Endothelial cell of umbilical vein (primary cell): ENCODE data around the gene AKAP11. TPM values are rescaled to one million over a fixed set of nuclear protein-coding genes. Genes with fewer than 3 reads are reported as not detected.

ENCODE experiments used
- BruUV-seq: library from RNA; stranded (reverse); fragments of 400-500 nt; replicated peaks from 2 replicates; lab custom pipeline; 2021; lab: Mats Ljungman, UMichigan
- CTCF ChIA-PET: fragments of 300-600, 350-600 bp; sonication (Branson Sonifier 250); formaldehyde crosslinking; loops from one replicate; lab custom pipeline; 2021; ENCODE audit warnings: antibody characterized with exemption, inconsistent platforms; lab: Charles Lee
- POLR2A ChIA-PET: fragments of 300-600, 350-600 bp; sonication (Branson Sonifier 250); formaldehyde crosslinking; loops from one replicate; lab custom pipeline; 2021; ENCODE audit warnings: antibody characterized with exemption, inconsistent platforms; lab: Charles Lee
- DNase-seq: peaks from one replicate; pipeline ENCODE4 v3.0.0-alpha.2; 2011; ENCODE audit warnings: low read depth, low spot score
- FAIRE-seq: peaks from 2 replicates; lab custom pipeline; 2011; peaks lifted over from hg19 to GRCh38; lab: Jason Lieb, UNC
- H2AFZ ChIP-seq: 2 replicates; pipeline ENCODE4 v1.6.0; 2012; ENCODE audit warnings: low read depth, low read length, control low read depth, inconsistent platforms
- H3K27ac ChIP-seq: 2 replicates; pipeline ENCODE4 v1.5.1; 2011; ENCODE audit warnings: low read depth, mild to moderate bottlenecking, control low read depth, low read length, moderate library complexity; ENCODE audit not compliant: insufficient read depth
- H3K27me3 ChIP-seq, 2 experiments: 2 replicates each; pipeline versions ENCODE4 v1.6.0 to v1.6.1; 2011; ENCODE audit warnings: low read length in 2 of 2, mixed read lengths in 1 of 2; ENCODE audit not compliant: control insufficient read depth in 2 of 2, insufficient read depth in 2 of 2
- H3K36me3 ChIP-seq, 2 experiments: 2 replicates in 1 of 2; 3 replicates in 1 of 2; pipeline ENCODE4 v1.5.1; 2011; ENCODE audit warnings: low read length in 2 of 2, mild to moderate bottlenecking in 1 of 2, moderate library complexity in 1 of 2; ENCODE audit not compliant: control insufficient read depth in 2 of 2, insufficient read depth in 2 of 2; ENCODE audit errors: extremely low read depth in 1 of 2
- H3K4me1 ChIP-seq: 3 replicates; pipeline ENCODE4 v1.5.1; 2011; ENCODE audit warnings: mild to moderate bottlenecking, low read length; ENCODE audit not compliant: control insufficient read depth, insufficient read depth; ENCODE audit errors: extremely low read depth
- H3K4me2 ChIP-seq: 2 replicates; pipeline ENCODE4 v1.6.1; 2011; ENCODE audit warnings: low read length, control low read depth, mixed read lengths; ENCODE audit not compliant: insufficient read depth
- H3K4me3 ChIP-seq, 3 experiments: fragments of 200-600 bp in 1 of 3; sonication (generic), shearing (Covaris generic) in 1 of 3; replicated peaks in 1 of 3; 2 replicates each; pipeline ENCODE4 v1.5.1; 2011 to 2016; ENCODE audit warnings: control low read depth in 3 of 3, low read length in 3 of 3, mild to moderate bottlenecking in 2 of 3, inconsistent platforms in 1 of 3, low read depth in 1 of 3, moderate library complexity in 1 of 3; ENCODE audit not compliant: insufficient read depth in 1 of 3
- H3K79me2 ChIP-seq: 2 replicates; pipeline ENCODE4 v1.6.0; 2012; ENCODE audit warnings: low read length, inconsistent platforms; ENCODE audit not compliant: control insufficient read depth, insufficient read depth
- H3K9ac ChIP-seq: replicated peaks from 2 replicates; pipeline ENCODE3; 2011; ENCODE audit warnings: low read length, control low read depth; ENCODE audit not compliant: insufficient read depth; ENCODE audit errors: extremely low read depth
- H3K9me1 ChIP-seq: replicated peaks from 3 replicates; pipeline ENCODE4 v1.6.0; 2011; ENCODE audit warnings: mild to moderate bottlenecking, low read length; ENCODE audit not compliant: control insufficient read depth, insufficient read depth; ENCODE audit errors: extremely low read depth
- H3K9me3 ChIP-seq: replicated peaks from 2 replicates; pipeline ENCODE4 v1.5.1; 2012; ENCODE audit warnings: low read length, inconsistent platforms; ENCODE audit not compliant: control insufficient read depth, insufficient read depth
- H4K20me1 ChIP-seq: replicated peaks from 2 replicates; pipeline ENCODE3; 2011; ENCODE audit warnings: mild to moderate bottlenecking, low read length; ENCODE audit not compliant: control insufficient read depth, insufficient read depth; ENCODE audit errors: extremely low read depth
- CTCF ChIP-seq, 2 donors: IDR thresholded peaks; 1 replicate in 1 of 2; 2 replicates in 1 of 2; pipeline ENCODE4 v1.5.1; 2011; ENCODE audit warnings: low read length in 2 of 2, mild to moderate bottlenecking in 2 of 2, moderate library complexity in 2 of 2, control low read depth in 1 of 2, inconsistent platforms in 1 of 2, low read depth in 1 of 2; ENCODE audit not compliant: insufficient read depth in 1 of 2; ENCODE audit errors: extremely low read depth in 1 of 2
- EZH2 ChIP-seq: IDR thresholded peaks from 2 replicates; pipeline ENCODE4 v1.6.1; 2012; ENCODE audit warnings: borderline replicate concordance, low read depth, mild to moderate bottlenecking, moderate library complexity, low read length, inconsistent platforms; ENCODE audit not compliant: severe bottlenecking
- FOS ChIP-seq: IDR thresholded peaks from 2 replicates; pipeline ENCODE4 v1.6.1; 2011; ENCODE audit warnings: mild to moderate bottlenecking, low read length, moderate library complexity, borderline replicate concordance; ENCODE audit not compliant: insufficient read depth
- GATA2 ChIP-seq: IDR thresholded peaks from 2 replicates; pipeline ENCODE4 v1.7.0; 2011; ENCODE audit warnings: low read depth, mild to moderate bottlenecking, moderate library complexity, mixed read lengths, low read length; ENCODE audit not compliant: insufficient read length, insufficient read depth
- JUN ChIP-seq: IDR thresholded peaks from 2 replicates; pipeline ENCODE4 v1.6.1; 2011; ENCODE audit warnings: borderline replicate concordance, low read depth; ENCODE audit not compliant: insufficient read length, insufficient read depth
- MYC ChIP-seq: IDR thresholded peaks from one replicate; pipeline ENCODE4 v1.6.1; 2011; ENCODE audit warnings: mild to moderate bottlenecking, low read depth, low read length
- POLR2A ChIP-seq: IDR thresholded peaks from 2 replicates; pipeline ENCODE4 v1.6.1; 2012; ENCODE audit warnings: low read depth, mild to moderate bottlenecking, control low read depth, low read length
- POLR2AphosphoS5 ChIP-seq: IDR thresholded peaks from 2 replicates; pipeline ENCODE4 v1.6.1; 2012; ENCODE audit warnings: low read depth, mild to moderate bottlenecking, control low read depth, low read length, moderate library complexity; ENCODE audit not compliant: insufficient read depth
- dilution Hi-C: fragments of 300-500 bp; cut with MboI; formaldehyde crosslinking; loops from one replicate; pipeline ENCODE4 v1.15.0; 2019; ENCODE audit warnings: low sequenced_read_pairs; ENCODE audit not compliant: extremely low pct_ligation_motif_present
- intact Hi-C: fragments of 100-400 bp; cut with micrococcal nuclease; formaldehyde crosslinking; loops from one replicate; pipeline ENCODE4 v1.10.0; 2022
- polyA plus RNA-seq, 4 experiments: library from polyadenylated mRNA; depleted of rRNA in 3 of 4; stranded (reverse) in 3 of 4; unstranded in 1 of 4; fragments of >200 nt; gene quantifications; 2 replicates each; pipeline versions ENCODE4 v1.2.1 to v1.2.3, GENCODE V29; 2011 to 2012; ENCODE audit warnings: missing spikeins in 1 of 4
- total RNA-seq: library from RNA; stranded (reverse); gene quantifications from 2 replicates; pipeline ENCODE4 v1.2.3, GENCODE V29; 2021
- TF ChIP-seq, protein P1 (sequence below): IDR thresholded peaks from 2 replicates; pipeline ENCODE4 v1.6.1; 2011; ENCODE audit not compliant: insufficient read depth, insufficient read length

The AKAP11 gene
- total and polyA plus RNA-seq, 2 donors (not counting 3 experiments of a cell fraction or from before 2014, with no cell fraction given): 4.9 to 20.2 TPM

DNA sequence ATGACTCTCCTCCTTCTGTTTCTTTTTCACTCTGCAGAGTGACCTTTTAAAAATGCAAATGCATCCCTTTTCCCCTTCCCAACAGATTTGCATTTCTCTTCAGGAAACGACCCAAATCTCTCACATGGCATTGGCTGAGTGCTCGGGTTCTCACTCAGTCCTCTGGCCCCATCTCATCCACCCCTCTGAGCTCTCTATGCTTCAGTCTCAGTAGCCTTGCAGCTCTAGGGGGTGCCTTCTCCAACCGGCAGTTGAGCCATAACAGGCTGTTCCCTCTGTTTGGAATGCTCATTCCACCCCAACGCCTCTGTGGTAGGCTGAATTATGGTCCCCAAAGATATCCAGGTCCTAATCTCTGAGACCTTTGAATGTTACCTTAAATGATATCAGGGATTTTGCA, 78.2 kb downstream of the AKAP11 start:
- CTCF ChIA-PET: interaction anchor here (1.1 kb wide), 1 partner anchor 16 kb away, joined by 3 read pairs; no protein-coding TSS in a partner anchor
- H2AFZ ChIP-seq: no peak overlapping the region
- dilution Hi-C loops: no loop called here
- H3K9ac ChIP-seq: no peak overlapping the region
- no TSS peak for BruUV-seq
- H3K27me3 ChIP-seq: peaks cover 6 to 8% of the 10 kb centered on the region in 2 experiments
- no peak overlapping the region for H3K4me3 ChIP-seq
- TF ChIP-seq, protein P1, sequence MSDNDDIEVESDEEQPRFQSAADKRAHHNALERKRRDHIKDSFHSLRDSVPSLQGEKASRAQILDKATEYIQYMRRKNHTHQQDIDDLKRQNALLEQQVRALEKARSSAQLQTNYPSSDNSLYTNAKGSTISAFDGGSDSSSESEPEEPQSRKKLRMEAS: no peak
- TF ChIP-seq POLR2A (no peak), JUN (no peak), GATA2 (no peak), POLR2AphosphoS5 (no peak), CTCF (IDR thresholded peaks at IDR 0.05; ENCODE audit: extremely low read depth in 1 of 2, insufficient read depth in 1 of 2, low read depth in 1 of 2, low read length in 2 of 2) (no peak), EZH2 (no peak), MYC (no peak), FOS (no peak)
- intact Hi-C loops: no loop called here
- no peaks in the 10 kb centered on the region for H3K4me1 ChIP-seq
- no peak for FAIRE-seq
- no peaks in the 10 kb centered on the region for H3K36me3 ChIP-seq
- POLR2A ChIA-PET: no interaction called here
- H3K9me1 ChIP-seq: no peaks in the 10 kb centered on the region
- H4K20me1 ChIP-seq: no peaks in the 10 kb centered on the region
- no peak overlapping the region for H3K4me2 ChIP-seq
- no peaks in the 10 kb centered on the region for H3K9me3 ChIP-seq
- no peak for DNase-seq
- H3K79me2 ChIP-seq: no peaks in the 10 kb centered on the region
- no peak overlapping the region for H3K27ac ChIP-seq
